GM18505 (cell line): Measurements from ENCODE around the gene BRINP3.

Source experiments
- ATAC-seq: cut with Tn5 transposase; IDR thresholded peaks from one replicate; pipeline ENCODE4 v1.9.1; 2021; ENCODE audit not compliant: unreplicated experiment
- POLR2A ChIP-seq: IDR thresholded peaks from 4 replicates; pipeline ENCODE4 v1.6.1; 2011; ENCODE audit warnings: borderline replicate concordance; ENCODE audit not compliant: insufficient read depth, insufficient read length; ENCODE audit errors: extremely low read depth

The BRINP3 gene

GRCh38 chr1:190429141-190429540 lies 48.5 kb downstream of the BRINP3 start:
- TF ChIP-seq POLR2A, result no peak
- no peak for ATAC-seq

GRCh38 chr1:190416239-190416638 lies 61.4 kb downstream of the BRINP3 start:
- ATAC-seq, result no peak
- no peak for TF ChIP-seq POLR2A

DNA sequence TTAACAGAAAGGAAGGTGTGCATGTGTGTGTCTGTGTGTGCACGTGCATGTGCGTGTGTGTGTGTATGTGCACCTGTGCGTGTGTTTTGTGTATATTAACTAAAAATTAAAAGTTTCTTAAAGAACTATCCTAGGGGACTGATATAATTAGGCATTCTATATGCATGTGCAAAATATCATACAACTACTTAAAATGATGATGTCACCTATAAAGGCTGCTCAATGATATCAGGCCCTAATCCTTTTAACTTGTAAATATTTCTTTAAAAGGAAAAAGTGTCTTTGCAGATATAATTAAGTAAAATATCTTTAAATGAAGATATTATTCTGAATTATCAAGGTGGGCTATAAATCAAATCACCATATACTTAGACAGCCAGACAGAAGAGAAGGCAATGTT lies 64.5 kb downstream of the BRINP3 start:
- ATAC-seq, result no peak

DNA sequence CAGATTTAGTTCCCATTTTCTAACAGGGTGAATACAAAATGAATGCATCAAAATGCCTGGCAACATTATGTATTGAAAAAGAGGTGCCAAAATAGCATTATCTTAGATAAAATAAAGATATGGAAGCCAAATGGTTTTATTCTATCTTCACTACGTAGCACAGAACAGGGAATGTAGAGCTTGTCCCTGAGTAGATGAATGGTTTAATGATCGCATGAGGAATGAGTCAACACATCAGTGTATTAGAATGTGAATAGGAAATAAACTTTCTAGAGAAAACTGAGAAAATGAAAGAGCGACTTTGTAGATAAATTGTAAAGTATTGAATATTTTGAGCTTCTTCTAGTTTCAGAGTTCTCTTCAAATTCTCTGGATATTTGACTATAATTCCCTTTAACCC lies 74.3 kb downstream of the BRINP3 start:
- no peak for ATAC-seq
- TF ChIP-seq POLR2A, result no peak

More for the DNA sequence above, 64.5 kb downstream of the BRINP3 start:
- no peak for TF ChIP-seq POLR2A

DNA sequence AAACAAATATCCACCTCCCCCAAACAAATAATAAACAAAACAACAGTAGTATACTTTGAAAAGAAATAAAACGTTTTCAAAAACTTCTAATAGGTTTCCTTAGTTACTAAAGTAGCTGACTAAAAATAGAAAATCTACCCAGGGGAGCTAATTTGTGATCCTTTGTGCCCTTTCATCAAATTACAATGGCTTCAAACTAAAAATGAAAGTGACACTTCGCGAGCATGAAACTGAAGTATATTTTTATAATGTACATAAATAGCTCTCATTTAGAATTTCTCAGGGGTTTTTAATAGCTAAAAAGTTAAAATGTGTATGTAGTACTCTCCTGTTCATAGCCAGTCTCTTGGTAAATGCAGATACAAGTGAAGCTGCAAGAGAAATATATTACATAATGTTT lies 78.4 kb downstream of the BRINP3 start:
- TF ChIP-seq POLR2A, result no peak
- no peak for ATAC-seq

GRCh38 chr1:190391582-190391981 lies 86.1 kb downstream of the BRINP3 start:
- no peak for TF ChIP-seq POLR2A

GRCh38 chr1:190377991-190378390 lies 99.7 kb downstream of the BRINP3 start:
- no peak for TF ChIP-seq POLR2A

More at GRCh38 chr1:190391582-190391981, 86.1 kb downstream of the BRINP3 start:
- ATAC-seq, result no peak

DNA sequence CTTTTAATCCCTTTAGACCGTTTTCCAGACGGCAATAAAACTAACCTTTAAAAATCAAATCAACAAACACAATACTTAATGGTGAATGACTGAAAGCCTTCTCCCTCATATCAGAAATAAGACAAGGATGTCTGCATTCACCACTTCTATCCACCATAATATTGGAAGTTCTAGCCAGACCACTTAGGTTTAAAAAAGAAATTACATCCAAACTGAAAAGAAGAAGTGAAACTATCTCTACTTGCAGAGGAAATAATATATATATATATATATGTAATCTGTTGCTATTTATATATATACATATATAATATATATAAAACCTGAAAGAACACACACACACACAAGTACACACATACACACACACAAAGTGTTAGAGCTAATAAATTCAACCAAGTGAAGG lies 100.4 kb downstream of the BRINP3 start:
- no peak for TF ChIP-seq POLR2A
- ATAC-seq, result peak; percentile 61

More at GRCh38 chr1:190377991-190378390, 99.7 kb downstream of the BRINP3 start:
- no peak for ATAC-seq

- ATAC-seq, result no peak
- no peak for TF ChIP-seq POLR2A
Observed at GRCh38 chr1:190376044-190376443, 101.6 kb downstream of the BRINP3 start.

- ATAC-seq, result peak; percentile 82
- TF ChIP-seq POLR2A, result no peak
Observed at GRCh38 chr1:190373705-190374336, 103.8 kb downstream of the BRINP3 start.

DNA sequence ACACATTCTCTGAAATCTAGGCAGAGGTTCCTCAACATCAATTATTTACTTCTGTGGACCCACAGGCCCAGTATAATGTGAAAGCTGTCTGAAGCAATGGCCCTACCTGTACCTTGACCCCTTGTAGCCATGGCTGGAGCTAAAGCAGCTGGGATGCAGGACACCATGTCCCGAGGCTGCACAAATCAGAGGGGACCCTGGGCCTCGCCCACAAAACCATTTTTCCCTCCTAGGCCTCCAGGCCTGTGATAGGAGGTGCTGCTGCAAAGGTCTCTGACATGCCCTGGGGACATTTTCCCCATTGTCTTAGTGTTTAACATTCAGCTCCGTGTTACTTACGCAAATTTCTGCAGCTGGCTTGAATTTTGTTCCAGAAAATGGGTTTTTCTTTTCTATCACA lies 110.5 kb downstream of the BRINP3 start:
- TF ChIP-seq POLR2A, result no peak
- ATAC-seq, result no peak

GRCh38 chr1:190365283-190365682 lies 112.4 kb downstream of the BRINP3 start:
- ATAC-seq, result no peak
- no peak for TF ChIP-seq POLR2A

- TF ChIP-seq POLR2A, result no peak
Observed at GRCh38 chr1:190353538-190354101, 124.0 kb downstream of the BRINP3 start.

GRCh38 chr1:190344454-190344853 lies 133.2 kb downstream of the BRINP3 start:
- ATAC-seq, result no peak
- TF ChIP-seq POLR2A, result no peak

More at GRCh38 chr1:190353538-190354101, 124.0 kb downstream of the BRINP3 start:
- no peak for ATAC-seq
